ENCODE data around the gene SKIC8.
A peak's percentile ranks its signal among the peaks of the same experiment; 100 is the strongest.

SKIC8 gene

DNA sequence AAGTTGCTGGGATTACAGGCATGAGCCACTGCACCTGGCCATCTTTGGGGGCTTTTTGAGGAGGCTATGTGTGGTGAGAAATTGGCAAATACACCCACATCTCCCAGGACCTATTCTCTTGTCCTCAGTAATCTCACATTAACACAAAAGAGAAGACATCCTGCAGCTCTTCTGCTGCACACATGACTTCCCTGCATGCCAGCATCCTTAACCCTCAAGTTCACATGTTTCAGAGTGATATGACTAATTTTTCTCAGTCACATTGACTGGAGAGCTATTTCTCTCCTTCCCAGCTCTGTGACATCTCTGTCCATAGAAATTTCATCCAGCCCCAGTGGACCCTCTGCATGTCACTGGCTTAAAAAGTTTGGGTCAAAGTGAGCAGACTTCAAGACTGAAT, 1.9 kb upstream of the SKIC8 start:
- DNase-seq (ENCODE audit: low read depth), result no peak
- TF ChIP-seq, protein P1, sequence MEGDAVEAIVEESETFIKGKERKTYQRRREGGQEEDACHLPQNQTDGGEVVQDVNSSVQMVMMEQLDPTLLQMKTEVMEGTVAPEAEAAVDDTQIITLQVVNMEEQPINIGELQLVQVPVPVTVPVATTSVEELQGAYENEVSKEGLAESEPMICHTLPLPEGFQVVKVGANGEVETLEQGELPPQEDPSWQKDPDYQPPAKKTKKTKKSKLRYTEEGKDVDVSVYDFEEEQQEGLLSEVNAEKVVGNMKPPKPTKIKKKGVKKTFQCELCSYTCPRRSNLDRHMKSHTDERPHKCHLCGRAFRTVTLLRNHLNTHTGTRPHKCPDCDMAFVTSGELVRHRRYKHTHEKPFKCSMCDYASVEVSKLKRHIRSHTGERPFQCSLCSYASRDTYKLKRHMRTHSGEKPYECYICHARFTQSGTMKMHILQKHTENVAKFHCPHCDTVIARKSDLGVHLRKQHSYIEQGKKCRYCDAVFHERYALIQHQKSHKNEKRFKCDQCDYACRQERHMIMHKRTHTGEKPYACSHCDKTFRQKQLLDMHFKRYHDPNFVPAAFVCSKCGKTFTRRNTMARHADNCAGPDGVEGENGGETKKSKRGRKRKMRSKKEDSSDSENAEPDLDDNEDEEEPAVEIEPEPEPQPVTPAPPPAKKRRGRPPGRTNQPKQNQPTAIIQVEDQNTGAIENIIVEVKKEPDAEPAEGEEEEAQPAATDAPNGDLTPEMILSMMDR (IDR thresholded peaks at IDR 0.05; ENCODE audit: low read depth, low read length, missing control alignments), result no peak
- no peak overlapping the region for H3K4me3 ChIP-seq (ENCODE audit: low read depth, low read length)

DNA sequence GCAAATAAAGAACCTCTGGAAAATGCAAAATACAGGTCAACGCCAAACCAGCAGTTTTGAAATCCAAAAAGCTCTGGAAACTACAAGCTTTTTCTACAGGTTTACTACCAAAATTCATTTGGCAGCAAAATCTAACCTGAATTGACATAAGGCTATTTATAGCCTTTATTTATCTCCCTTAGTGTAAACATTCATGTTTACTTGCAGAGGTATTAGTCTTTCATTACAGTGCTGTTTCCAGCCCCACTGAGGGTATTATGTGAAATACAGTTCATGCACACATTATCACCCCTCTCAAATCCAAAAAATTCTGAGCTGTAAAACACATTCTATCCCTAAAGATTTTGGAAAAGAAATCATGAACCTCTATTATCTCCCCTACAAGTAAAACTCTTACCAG, 7.2 kb downstream of the SKIC8 start:
- no peak for DNase-seq (ENCODE audit: low read depth)
- no peak overlapping the region for H3K4me3 ChIP-seq (ENCODE audit: low read depth, low read length)
- TF ChIP-seq, protein P1 (IDR thresholded peaks at IDR 0.05; ENCODE audit: low read depth, low read length, missing control alignments), result no peak

DNA sequence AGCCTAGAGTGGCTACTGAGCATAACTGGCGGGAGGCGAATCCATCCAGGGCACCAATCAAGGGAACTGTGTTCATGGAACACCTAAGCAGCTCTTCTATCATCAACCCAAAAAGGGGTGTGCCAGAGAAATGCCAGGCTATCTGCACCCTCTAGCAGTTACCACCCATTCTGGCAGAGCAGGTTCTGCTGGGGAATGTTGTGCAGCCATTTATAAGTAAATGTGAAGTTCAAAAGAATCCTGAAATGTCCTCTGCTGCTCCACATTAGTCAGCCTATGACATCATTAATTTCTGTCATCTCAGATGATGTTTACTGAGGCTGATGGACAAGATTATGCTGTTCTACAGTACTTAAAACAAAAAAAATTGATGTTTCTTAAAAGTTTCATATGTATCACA, 7.7 kb downstream of the SKIC8 start:
- TF ChIP-seq, protein P1 (IDR thresholded peaks at IDR 0.05; ENCODE audit: low read depth, low read length, missing control alignments), result no peak
- no peak for DNase-seq (ENCODE audit: low read depth)
- no peak overlapping the region for H3K4me3 ChIP-seq (ENCODE audit: low read depth, low read length)

DNA sequence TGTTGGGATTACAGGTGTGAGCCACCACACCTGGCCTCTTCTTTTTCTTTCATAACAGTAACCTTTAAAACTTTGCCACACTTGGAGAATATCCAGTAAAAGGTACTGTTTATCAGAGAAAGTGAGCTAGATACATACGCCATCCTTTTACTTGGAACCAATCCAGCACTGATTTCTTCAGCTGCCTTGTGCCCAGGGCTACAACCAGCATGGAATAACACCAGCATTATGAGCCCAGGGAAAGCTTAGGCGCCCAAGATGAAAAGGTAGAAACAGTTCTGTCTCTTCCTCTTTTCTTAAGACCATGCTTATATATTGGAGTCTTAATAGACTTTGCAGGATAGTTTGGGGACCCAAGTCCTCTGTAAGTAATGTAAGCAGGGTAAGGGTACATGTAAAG, 8.4 kb downstream of the SKIC8 start:
- no peak for DNase-seq (ENCODE audit: low read depth)
- H3K4me3 ChIP-seq (ENCODE audit: low read depth, low read length), result no peak overlapping the region
- TF ChIP-seq, protein P1 (IDR thresholded peaks at IDR 0.05; ENCODE audit: low read depth, low read length, missing control alignments), result no peak

DNA sequence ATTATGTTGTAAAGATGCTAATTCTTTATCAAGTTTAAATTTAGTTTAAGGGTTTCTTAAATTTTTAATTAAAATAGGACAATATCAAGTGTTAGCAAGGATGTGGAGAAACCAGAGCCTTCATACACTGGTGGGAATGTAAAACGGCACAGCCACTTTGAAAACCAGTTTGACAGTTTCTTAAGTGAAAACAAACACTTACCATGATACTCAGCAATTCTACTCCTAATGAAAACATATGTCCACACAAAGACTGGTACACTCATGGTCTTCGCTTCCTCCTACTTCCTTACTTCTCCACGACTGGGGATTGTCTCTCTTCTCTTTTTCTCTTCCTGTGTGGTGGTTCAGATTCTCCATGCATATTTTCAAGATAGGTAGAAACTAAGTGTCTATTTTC, 9.2 kb downstream of the SKIC8 start:
- TF ChIP-seq, protein P1 (IDR thresholded peaks at IDR 0.05; ENCODE audit: low read depth, low read length, missing control alignments), result no peak
- DNase-seq (ENCODE audit: low read depth), result no peak
- no peak overlapping the region for H3K4me3 ChIP-seq (ENCODE audit: low read depth, low read length)

DNA sequence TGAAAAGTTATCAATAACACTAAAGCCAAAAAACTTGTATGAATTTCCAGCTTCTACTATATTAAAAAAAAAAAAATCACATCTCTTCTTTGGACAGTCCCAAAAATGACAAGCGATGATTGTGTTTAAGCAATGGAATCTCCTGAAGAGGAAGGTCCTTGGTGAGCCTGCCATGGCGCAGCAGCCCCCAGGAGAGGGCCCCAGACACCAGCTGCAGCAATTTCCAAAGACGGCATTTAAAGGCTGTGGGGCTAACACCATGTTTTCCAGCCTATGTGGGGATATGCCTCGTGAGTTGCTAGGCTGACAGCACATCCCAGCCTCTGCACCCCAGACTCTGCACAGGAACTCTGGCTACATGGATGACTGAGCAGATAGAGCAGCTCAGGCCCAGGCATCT, 14.7 kb downstream of the SKIC8 start:
- no peak overlapping the region for H3K4me3 ChIP-seq (ENCODE audit: low read depth, low read length)
- DNase-seq (ENCODE audit: low read depth), result no peak
- TF ChIP-seq, protein P1 (IDR thresholded peaks at IDR 0.05; ENCODE audit: low read depth, low read length, missing control alignments), result peak; percentile 9

DNA sequence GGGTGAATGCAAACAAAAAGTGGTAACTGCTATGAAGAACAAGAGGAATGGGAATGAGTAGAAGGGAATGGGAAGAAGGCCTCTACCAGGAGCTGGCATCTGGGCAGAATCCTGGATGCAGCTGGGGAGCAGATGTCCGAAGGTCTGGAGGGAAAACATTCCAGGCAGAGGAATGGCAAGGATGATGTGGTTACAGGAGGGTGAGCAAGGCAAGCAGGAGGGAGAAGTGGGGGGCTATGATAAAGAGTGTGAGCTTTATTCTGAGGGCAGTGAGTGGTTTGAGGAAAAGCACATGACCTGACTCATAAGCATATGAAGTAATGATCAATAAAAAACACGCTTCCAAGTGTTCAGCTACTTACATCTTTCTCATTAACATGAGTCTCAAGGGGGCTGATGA, 17.1 kb downstream of the SKIC8 start:
- H3K4me3 ChIP-seq (ENCODE audit: low read depth, low read length), result no peak overlapping the region
- DNase-seq (ENCODE audit: low read depth), result no peak
- TF ChIP-seq, protein P1 (IDR thresholded peaks at IDR 0.05; ENCODE audit: low read depth, low read length, missing control alignments), result no peak

Measured in GM12864 (cell line).